HG03575 (cell line): ENCODE results near the gene AGAP3.

Experiments used
- ATAC-seq: cut with Tn5 transposase; IDR thresholded peaks from one replicate; pipeline ENCODE4 v1.9.1; 2021; ENCODE audit not compliant: unreplicated experiment, insufficient number of reproducible peaks, low FRiP score; ENCODE audit errors: extremely low read depth

AGAP3 gene

GRCh38 chr7:151056666-151057505, 29.4 kb upstream of the AGAP3 start:
- no peak for ATAC-seq

GRCh38 chr7:151057506-151057988, 28.7 kb upstream of the AGAP3 start, which contains the start of gene CDK5:
Gene CDK5, minus strand, starts transcription at chr7:151057897. Its CDS starts 49 bp downstream, at chr7:151057848.
- peak; percentile 7 for ATAC-seq

- ATAC-seq: peak; percentile 71
Observed at GRCh38 chr7:151057989-151058780, 28.1 kb upstream of the AGAP3 start.

GRCh38 chr7:151058781-151059366, 27.4 kb upstream of the AGAP3 start:
- ATAC-seq: no peak

- no peak for ATAC-seq
Observed at GRCh38 chr7:151059367-151060112, 26.7 kb upstream of the AGAP3 start, which contains the start of gene SLC4A2. Gene SLC4A2, plus strand, starts transcription at chr7:151059589. Its CDS starts 2,399 bp downstream, at chr7:151061988.

GRCh38 chr7:151060113-151060415, 26.2 kb upstream of the AGAP3 start:
- no peak for ATAC-seq

GRCh38 chr7:151060416-151061212, 25.7 kb upstream of the AGAP3 start:
- ATAC-seq: no peak

GRCh38 chr7:151061213-151062110, 24.8 kb upstream of the AGAP3 start:
- no peak for ATAC-seq

- ATAC-seq: no peak
Observed at GRCh38 chr7:151062111-151062398, 24.2 kb upstream of the AGAP3 start.

- no peak for ATAC-seq
Observed at GRCh38 chr7:151062399-151063211, 23.7 kb upstream of the AGAP3 start.

- ATAC-seq: no peak
Observed at GRCh38 chr7:151063212-151063561, 23.1 kb upstream of the AGAP3 start.

GRCh38 chr7:151064454-151064853, 21.8 kb upstream of the AGAP3 start:
- no peak for ATAC-seq

- no peak for ATAC-seq
Observed at GRCh38 chr7:151064993-151065392, 21.3 kb upstream of the AGAP3 start.

GRCh38 chr7:151065516-151065915, 20.8 kb upstream of the AGAP3 start:
- no peak for ATAC-seq

- ATAC-seq: no peak
Observed at GRCh38 chr7:151066273-151066974, 19.9 kb upstream of the AGAP3 start.

GRCh38 chr7:151068069-151068773, 18.1 kb upstream of the AGAP3 start:
- no peak for ATAC-seq
